Muscle of back (tissue), 11 donors: ENCODE results near the gene ANGPTL4. TPM values are rescaled to one million over a fixed set of nuclear protein-coding genes. Genes with fewer than 3 reads are reported as not detected.
"Not testable (repeated sequence)": the region's sequence is repeated elsewhere in the genome, so short reads cannot be mapped to it uniquely, and the experiment has no call there.

Experiments used
- DNase-seq, 3 donors: peaks; one replicate each; pipeline versions ENCODE4 v3.0.0 to v3.0.0-alpha.2; 2013
- polyA plus RNA-seq, 10 donors: library from polyadenylated mRNA; unstranded; fragments of 120-200 nt; gene quantifications; one replicate each; pipeline ENCODE4 v1.2.1, GENCODE V29; 2013; ENCODE audit not compliant: insufficient read length in 10 of 10

Gene ANGPTL4
- polyA plus RNA-seq, 10 donors = 0.79 to 2.8 (median 2.0) TPM

DNA sequence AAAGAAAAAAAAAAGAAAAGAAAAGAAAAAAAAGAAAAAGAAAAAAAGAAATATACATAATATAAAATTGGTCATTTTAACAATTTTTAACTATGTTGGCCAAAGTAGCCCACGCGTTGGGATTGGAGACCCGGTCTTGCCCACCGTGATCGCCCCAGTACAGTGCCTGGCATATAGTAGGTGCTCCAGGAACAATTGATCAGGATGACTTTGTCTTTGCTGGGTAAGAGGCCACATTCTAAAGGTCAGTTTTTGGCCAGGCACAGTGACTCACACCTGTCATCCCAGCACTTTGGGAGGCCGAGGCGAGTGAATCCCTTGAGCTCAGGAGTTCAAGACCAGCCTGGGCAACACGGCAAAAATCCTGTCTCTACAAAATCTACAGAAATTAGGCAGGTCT is 3.8 kb upstream of the ANGPTL4 start:
- DNase-seq = no peak

GRCh38 chr19:8361921-8362793 is 1.8 kb upstream of the ANGPTL4 start:
- DNase-seq = peak; percentile 90 to 94 (median 91)

DNA sequence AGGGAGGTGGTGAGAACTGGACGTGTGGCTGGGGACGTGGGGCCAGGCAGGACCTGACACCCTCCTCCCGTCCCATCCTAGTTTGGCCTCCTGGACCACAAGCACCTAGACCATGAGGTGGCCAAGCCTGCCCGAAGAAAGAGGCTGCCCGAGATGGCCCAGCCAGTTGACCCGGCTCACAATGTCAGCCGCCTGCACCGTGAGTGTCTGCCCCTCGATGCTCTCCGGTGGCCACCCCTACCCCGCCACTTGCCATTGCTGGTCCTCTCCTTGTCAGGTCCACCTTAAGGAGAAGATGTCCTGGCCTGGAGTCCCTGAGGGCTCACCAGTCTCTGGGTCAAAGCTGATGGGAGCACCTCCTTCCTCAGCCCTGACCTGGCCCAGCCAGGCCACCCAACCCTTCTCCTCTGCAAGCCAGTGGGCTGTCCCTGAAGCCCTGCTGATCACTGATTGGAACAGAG is 2.2 kb downstream of the ANGPTL4 start:
- peak in 1 of 3 donors; percentile 22 for DNase-seq

- no peak for DNase-seq
Measured at GRCh38 chr19:8366961-8367326, 3.0 kb downstream of the ANGPTL4 start.

GRCh38 chr19:8367327-8368001 is 3.5 kb downstream of the ANGPTL4 start:
- peak; percentile 86 to 94 (median 90) for DNase-seq

DNA sequence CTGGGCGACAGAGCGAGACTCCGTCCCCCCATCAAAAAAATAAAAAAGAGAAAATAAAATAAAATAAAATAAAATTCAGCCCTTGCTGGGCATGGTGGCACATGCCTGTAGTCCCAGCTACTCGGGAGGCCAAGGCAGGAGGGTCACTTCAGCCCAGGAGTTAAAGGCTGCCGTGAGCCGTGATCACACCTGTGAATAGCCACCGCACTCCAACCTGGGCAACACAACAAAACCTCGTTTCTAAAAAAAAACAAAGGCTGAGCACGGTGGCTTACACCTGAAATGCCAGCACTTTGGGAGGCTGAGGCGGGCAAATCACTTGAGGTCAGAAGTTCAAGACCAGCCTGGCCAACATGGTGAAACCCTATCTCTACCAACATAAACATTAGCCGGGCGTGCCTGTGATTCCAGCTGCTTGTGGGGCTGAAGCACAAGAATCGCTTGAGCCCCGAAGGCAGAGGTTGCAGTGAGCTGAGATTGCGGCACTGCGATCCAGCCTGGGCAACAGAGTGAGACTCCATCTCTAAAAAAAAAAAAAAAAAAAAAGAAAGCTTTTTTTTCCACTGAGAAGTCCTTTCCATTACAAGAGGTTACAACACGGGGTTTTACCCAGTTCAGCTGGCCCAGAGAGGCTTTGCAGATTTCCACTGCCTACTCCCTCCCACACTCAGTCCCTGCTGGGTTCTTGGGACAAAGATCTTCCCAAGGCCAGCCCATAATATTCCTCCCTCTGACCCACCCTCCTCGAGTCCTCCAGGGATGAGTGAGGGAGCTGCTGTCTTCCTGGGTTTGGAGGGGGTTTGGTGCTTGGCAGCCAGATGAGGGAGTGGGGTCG is 6.4 kb downstream of the ANGPTL4 start:
- peak in 1 of 3 donors; percentile 37 for DNase-seq

GRCh38 chr19:8371011-8371804 is 7.3 kb downstream of the ANGPTL4 start:
- no peak for DNase-seq

DNA sequence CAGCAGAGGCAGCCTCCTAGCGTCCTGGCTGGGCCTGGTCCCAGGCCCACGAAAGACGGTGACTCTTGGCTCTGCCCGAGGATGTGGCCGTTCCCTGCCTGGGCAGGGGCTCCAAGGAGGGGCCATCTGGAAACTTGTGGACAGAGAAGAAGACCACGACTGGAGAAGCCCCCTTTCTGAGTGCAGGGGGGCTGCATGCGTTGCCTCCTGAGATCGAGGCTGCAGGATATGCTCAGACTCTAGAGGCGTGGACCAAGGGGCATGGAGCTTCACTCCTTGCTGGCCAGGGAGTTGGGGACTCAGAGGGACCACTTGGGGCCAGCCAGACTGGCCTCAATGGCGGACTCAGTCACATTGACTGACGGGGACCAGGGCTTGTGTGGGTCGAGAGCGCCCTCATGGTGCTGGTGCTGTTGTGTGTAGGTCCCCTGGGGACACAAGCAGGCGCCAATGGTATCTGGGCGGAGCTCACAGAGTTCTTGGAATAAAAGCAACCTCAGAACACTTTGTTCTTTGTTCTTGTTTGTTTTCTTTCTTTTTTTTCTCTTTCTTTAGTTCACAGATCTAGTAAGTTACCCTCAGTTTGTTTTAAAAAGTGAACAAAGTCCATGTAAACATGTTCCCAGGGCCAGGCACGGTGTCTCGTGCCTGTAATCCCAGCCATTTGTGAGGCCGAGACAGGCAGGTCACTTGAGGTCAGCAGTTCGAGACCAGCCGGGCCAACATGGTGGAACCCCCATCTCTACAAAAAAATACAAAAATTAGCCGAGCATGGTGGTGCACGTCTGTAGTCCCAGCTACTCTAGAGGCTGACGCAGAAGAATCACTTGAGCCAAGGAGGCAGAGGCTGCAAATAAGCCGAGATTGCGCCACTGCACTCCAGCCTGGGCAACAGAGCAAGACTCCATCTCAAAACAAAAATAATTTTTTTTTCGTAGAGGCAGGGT is 10.2 kb downstream of the ANGPTL4 start:
- no peak for DNase-seq

DNA sequence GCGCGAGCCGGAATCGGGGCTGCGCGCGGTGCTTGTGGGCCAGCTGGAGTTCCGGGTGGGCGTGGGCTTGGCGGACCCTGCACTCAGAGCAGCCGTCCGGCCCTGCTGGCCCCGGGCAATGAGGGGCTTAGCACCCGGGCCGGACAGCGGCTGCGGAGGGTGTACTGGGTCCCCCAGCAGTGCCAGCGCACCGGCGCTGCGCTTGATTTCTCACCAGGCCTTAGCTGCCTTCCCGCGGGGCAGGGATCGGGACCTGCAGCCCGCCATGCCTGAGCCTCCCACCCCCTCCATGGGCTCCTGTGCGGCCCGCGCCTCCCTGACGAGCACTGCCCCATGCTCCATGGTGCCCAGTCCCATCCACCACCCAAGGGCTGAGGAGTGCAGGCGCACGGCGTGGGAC is 11.8 kb downstream of the ANGPTL4 start:
- DNase-seq = not testable (repeated sequence)

- not testable (repeated sequence) for DNase-seq
Measured at GRCh38 chr19:8376373-8376974, 12.5 kb downstream of the ANGPTL4 start.

DNA sequence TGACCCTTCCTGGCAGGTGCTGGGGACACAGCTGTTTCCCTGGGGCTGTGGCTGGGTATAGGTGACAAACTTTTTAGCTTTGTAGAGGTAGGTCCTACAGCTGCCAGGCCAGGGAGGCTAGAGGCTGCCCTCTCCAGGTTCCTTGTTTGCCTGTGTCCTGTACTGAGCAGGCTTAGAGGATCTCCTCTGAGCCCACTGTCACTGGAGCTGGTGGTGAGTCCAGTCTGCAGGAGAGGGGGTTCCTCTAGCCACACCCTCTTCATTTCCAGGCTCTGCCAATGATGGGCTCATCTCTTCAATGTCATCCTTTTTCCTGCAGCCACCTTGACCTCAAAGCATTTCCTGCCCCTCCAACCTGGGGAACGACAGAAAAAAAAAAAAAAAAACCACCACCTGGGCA is 13.6 kb downstream of the ANGPTL4 start:
- DNase-seq = no peak

GRCh38 chr19:8379156-8379891 is 15.4 kb downstream of the ANGPTL4 start:
- not testable (repeated sequence) for DNase-seq

DNA sequence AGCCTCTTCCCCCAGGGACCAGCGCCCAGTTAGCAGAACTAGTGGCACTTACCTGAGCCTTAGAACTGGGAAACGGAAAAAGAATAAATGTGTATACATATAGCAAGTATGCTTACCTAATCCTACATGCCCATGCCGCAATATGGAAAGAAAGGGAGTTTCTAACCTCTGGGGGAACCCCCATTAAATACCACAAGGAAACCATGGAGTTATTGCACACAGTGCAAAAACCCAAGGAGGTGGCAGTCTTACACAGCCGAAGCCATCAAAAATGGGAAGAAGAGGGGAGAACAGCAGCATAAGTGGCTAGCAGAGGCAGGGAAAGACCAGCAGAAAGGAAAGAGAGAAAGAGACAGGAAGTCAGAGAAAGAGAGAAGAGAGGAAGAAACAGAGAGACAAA is 20.6 kb downstream of the ANGPTL4 start:
- DNase-seq = not testable (repeated sequence)

DNA sequence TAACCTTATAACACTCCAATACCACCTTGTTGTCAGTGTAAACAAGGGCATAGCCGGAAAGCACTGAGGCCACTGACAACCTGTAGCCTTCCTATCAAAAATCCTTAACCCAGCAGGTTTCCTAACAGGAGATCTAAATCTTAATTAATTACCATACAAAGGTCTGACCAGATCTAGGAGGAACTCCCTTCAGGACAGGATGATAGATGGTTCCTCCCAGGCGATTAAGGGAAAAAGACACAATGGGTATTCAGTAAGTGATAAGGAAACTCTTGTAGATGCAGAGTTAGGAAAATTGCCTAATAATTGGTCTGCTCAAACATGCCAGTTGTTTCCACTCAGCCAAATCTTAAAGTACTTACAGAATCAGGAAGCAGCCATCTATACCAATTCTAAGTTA is 21.1 kb downstream of the ANGPTL4 start:
- not testable (repeated sequence) for DNase-seq

- DNase-seq = not testable (repeated sequence)
Measured at GRCh38 chr19:8385566-8385965, 21.6 kb downstream of the ANGPTL4 start.

DNA sequence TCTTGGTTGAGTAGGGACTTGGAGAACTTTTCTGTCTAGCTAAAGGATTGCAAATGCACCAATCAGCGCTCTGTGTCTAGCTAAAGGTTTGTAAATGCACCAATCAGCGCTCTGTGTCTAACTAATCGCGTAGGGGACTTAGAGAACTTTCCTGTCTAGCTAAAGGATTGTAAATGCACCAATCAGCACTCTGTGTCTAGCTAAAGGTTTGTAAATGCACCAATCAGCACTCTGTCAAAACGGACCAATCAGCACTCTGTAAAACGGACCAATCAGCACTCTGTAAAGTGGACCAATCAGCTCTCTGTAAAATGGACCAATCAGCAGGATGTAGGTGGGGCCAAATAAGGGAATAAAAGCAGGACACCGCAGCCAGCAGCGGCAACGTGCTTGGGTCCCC is 22.5 kb downstream of the ANGPTL4 start:
- not testable (repeated sequence) for DNase-seq

GRCh38 chr19:8386990-8387389 is 23.0 kb downstream of the ANGPTL4 start:
- DNase-seq = no peak

GRCh38 chr19:8387688-8388611 is 24.0 kb downstream of the ANGPTL4 start:
- DNase-seq = no peak
